Gastroesophageal sphincter (tissue), 3 donors: Measurements from ENCODE around the gene BTBD9.

Source experiments
- EP300 ChIP-seq: sonication (generic); formaldehyde crosslinking; IDR thresholded peaks from one replicate; pipeline ENCODE4 v1.6.1; 2017; ENCODE audit warnings: antibody characterized with exemption, mild to moderate bottlenecking
- POLR2A ChIP-seq, 2 donors: fragments of 450-650 bp; IDR thresholded peaks; one replicate each; pipeline ENCODE4 v1.6.1; 2017; ENCODE audit warnings: antibody characterized with exemption in 2 of 2, mild to moderate bottlenecking in 2 of 2, moderate library complexity in 1 of 2
- POLR2AphosphoS5 ChIP-seq: sonication (generic); formaldehyde crosslinking; IDR thresholded peaks from one replicate; pipeline ENCODE4 v1.6.1; 2017; ENCODE audit warnings: antibody characterized with exemption
- TF ChIP-seq, protein P1 (sequence below), 4 experiments: fragments of 200-600 bp in 2 of 4; fragments of 450-650 bp in 2 of 4; sonication (generic) in 1 of 4; IDR thresholded peaks; one replicate each; pipeline ENCODE4 v1.5.1; 2017 to 2019; ENCODE audit warnings: antibody characterized with exemption in 4 of 4, mild to moderate bottlenecking in 2 of 4, moderate library complexity in 2 of 4

DNA sequence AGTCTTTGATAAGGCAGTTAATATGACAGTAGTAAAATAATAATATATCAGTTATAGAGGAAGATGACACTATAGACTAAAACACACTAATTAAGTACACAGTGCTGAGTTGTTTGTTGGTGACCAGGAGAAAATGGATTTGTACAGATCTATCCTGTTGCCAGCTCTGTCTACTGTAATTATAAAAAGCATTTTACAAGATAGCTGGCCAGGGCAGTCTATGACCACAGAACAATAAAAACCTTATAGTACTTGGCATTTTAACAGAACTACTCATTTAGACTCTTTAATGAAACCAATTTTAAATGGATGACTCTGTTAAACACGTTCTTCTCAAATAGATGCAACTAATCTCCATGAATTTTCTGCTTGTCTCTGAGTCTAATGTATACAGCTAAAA is 367.5 kb downstream of the BTBD9 start:
- TF ChIP-seq, protein P1, sequence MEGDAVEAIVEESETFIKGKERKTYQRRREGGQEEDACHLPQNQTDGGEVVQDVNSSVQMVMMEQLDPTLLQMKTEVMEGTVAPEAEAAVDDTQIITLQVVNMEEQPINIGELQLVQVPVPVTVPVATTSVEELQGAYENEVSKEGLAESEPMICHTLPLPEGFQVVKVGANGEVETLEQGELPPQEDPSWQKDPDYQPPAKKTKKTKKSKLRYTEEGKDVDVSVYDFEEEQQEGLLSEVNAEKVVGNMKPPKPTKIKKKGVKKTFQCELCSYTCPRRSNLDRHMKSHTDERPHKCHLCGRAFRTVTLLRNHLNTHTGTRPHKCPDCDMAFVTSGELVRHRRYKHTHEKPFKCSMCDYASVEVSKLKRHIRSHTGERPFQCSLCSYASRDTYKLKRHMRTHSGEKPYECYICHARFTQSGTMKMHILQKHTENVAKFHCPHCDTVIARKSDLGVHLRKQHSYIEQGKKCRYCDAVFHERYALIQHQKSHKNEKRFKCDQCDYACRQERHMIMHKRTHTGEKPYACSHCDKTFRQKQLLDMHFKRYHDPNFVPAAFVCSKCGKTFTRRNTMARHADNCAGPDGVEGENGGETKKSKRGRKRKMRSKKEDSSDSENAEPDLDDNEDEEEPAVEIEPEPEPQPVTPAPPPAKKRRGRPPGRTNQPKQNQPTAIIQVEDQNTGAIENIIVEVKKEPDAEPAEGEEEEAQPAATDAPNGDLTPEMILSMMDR (IDR thresholded peaks at IDR 0.05) = no peak
- TF ChIP-seq POLR2A (IDR thresholded peaks at IDR 0.05) (no peak), EP300 (no peak), POLR2AphosphoS5 (no peak)
